NCI-H446 treated with DMSO at 0.1 percent for 48 hours (cell line): Measurements from ENCODE around the gene KRT1.

Experiments used
- DNase-seq: peaks from one replicate; lab custom pipeline; 2025; lab: John Stamatoyannopoulos, UW

Gene KRT1

GRCh38 chr12:52660934-52661499, 19.2 kb downstream of the KRT1 start:
- DNase-seq = no peak

GRCh38 chr12:52659951-52660350, 20.3 kb downstream of the KRT1 start:
- DNase-seq = no peak

GRCh38 chr12:52659395-52659794, 20.8 kb downstream of the KRT1 start:
- DNase-seq = no peak

GRCh38 chr12:52658196-52658595, 22.0 kb downstream of the KRT1 start:
- DNase-seq = no peak

- no peak for DNase-seq
Observed at GRCh38 chr12:52657250-52657902, 22.8 kb downstream of the KRT1 start.

GRCh38 chr12:52656616-52657015, 23.6 kb downstream of the KRT1 start:
- DNase-seq = no peak

GRCh38 chr12:52655720-52656124, 24.5 kb downstream of the KRT1 start:
- DNase-seq = no peak

- no peak for DNase-seq
Observed at GRCh38 chr12:52655251-52655650, 25.0 kb downstream of the KRT1 start.

- no peak for DNase-seq
Observed at GRCh38 chr12:52651726-52652261, 28.4 kb downstream of the KRT1 start, which contains the start of gene KRT2. KRT2 (minus strand) TSS chr12:52652211; CDS start chr12:52652142, 69 bp downstream.

- no peak for DNase-seq
Observed at GRCh38 chr12:52650520-52651081, 29.6 kb downstream of the KRT1 start.

- no peak for DNase-seq
Observed at GRCh38 chr12:52649066-52649465, 31.1 kb downstream of the KRT1 start.

- no peak for DNase-seq
Observed at GRCh38 chr12:52648012-52648550, 32.1 kb downstream of the KRT1 start.

GRCh38 chr12:52647601-52648000, 32.6 kb downstream of the KRT1 start:
- no peak for DNase-seq

GRCh38 chr12:52646613-52647012, 33.6 kb downstream of the KRT1 start:
- DNase-seq = no peak

- DNase-seq = no peak
Observed at GRCh38 chr12:52645982-52646381, 34.2 kb downstream of the KRT1 start.

GRCh38 chr12:52645120-52645761, 35.0 kb downstream of the KRT1 start:
- DNase-seq = no peak

- DNase-seq = no peak
Observed at GRCh38 chr12:52644078-52644415, 36.2 kb downstream of the KRT1 start.

GRCh38 chr12:52643233-52644077, 36.8 kb downstream of the KRT1 start:
- DNase-seq = no peak

GRCh38 chr12:52641468-52641867, 38.7 kb downstream of the KRT1 start:
- DNase-seq = no peak

GRCh38 chr12:52637299-52637698, 42.9 kb downstream of the KRT1 start:
- no peak for DNase-seq

- DNase-seq = no peak
Observed at GRCh38 chr12:52636592-52637258, 43.5 kb downstream of the KRT1 start.
